GM18502 (cell line): ENCODE data around the gene DNAJC27.
"Not testable (repeated sequence)": the region's sequence is repeated elsewhere in the genome, so short reads cannot be mapped to it uniquely, and the experiment has no call there.

Source experiments
- ATAC-seq: cut with Tn5 transposase; IDR thresholded peaks from one replicate; pipeline ENCODE4 v1.9.1; 2021; ENCODE audit warnings: mild to moderate bottlenecking; ENCODE audit not compliant: unreplicated experiment, poor library complexity

Gene DNAJC27

DNA sequence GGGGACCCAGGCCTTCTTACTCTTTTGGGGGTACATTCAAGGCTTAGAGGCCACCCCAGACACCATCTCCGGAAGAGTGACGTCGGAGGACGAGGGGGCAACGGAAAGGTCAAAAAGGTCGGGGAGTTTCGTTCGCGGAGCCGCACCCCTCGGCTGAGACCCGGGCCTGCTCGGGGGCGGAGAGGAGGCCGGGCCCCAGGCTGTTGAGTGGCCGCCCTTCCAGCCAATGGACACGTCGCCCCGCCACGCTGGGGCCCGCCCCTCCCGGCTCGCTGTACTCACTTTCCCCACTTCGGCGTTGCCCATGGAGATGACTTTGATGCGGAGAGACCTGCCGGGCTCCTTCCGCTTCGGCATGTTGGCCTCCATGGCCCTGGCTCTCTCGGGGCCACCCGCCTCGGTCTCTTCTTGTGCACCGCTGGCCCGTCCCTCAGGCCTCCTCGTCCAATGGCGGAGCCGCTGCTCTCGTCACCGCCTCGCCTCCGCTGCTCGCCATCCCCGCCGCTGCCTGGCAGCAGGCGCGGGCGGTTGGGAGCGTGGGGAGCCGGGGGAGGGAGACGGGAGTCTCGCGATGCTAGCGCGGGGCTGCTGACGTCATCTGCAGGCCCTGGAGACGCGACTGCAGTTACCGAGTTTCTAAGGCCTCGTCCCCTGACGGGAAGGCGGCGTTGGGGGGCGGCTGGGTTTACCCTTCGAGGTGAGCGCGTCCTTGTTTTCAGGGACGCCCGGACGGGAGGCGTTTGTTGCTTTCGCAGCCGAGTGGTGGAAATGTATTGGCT lies at the start of gene DNAJC27:
Gene DNAJC27 (minus strand): TSS at position 420 of the 779 bp plus-strand sequence. CDS start 51 bp downstream, at position 369.
- ATAC-seq, result peak; percentile 94

- ATAC-seq, result no peak
Measured at GRCh38 chr2:25018681-25019080, 46.9 kb upstream of the DNAJC27 start.

DNA sequence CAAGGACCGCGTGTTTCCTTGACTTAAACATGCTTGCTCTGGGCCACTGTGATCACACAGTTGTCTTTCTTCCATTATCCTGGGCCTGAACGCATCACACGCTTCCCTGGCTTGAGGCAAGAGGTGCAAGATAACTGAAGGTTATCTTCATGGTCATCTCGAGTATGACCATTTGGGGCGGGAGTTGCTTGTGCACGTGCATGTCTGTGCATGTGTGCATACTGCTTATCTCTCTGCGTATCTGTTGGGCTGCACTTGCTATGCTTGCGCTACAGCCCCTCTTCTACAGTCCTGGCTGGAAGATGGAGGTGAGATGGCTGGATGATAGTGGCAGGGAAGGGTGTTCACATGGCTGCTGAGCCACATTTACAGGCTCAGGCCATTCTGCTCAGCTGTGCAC lies 42.9 kb upstream of the DNAJC27 start:
- ATAC-seq, result no peak

GRCh38 chr2:25011342-25011741 lies 39.6 kb upstream of the DNAJC27 start:
- not testable (repeated sequence) for ATAC-seq

DNA sequence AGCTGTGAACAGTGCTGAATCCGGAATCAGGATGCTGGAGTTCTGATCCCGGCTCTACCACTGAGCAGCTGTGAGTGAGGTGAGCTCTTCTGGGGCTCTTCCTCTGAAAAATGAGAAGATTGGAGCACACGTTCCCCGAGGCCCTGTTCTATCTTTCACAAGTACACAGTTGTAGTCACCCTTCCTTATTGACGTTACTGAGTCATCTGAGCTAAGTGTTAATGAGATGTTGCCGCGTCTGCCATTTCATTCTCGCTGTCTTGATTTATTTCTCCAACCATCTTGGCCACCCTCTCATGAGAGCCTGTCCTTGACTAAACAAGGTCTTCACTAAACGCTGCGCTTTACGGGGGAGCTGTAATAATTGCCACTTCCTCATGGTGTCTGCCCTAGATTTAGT lies 38.2 kb upstream of the DNAJC27 start:
- no peak for ATAC-seq

GRCh38 chr2:25002066-25002465 lies 30.3 kb upstream of the DNAJC27 start:
- ATAC-seq, result no peak

DNA sequence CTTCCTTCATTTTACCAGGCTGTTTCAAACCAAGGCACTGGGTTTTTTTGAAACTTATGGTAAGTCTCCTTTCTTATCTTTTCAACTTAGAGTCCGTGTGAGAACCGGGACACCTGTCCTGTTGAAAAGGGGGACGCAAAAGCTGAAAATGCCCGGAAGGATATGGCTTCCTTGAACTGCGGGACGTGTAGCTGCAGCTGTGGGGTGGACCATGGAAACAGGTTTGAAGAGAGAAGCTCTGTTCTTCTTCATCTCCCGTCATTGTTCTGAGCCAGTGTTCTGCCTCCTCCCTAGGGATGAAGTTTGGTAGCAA lies 29.5 kb upstream of the DNAJC27 start:
- no peak for ATAC-seq

GRCh38 chr2:25000503-25001324 lies 29.0 kb upstream of the DNAJC27 start:
- ATAC-seq, result no peak

DNA sequence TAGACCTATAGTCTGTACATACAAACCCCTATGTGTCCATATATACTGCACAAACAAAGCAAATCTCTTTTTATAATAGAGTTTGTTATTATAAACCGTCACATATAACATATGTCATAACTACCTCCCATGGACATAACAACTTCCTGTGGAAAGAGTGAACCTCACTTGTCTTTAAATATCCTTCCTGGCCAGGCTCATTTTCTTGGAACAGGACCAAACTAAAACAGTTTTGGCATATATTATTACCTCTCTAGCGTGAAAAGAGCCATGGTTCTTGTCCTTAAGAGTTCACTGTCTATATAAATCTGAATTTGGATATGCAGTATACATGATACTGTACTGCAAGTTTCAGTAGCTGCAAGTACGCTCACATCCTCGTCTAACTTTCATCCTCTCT lies 28.3 kb upstream of the DNAJC27 start:
- ATAC-seq, result no peak

GRCh38 chr2:24999097-24999496 lies 27.3 kb upstream of the DNAJC27 start:
- ATAC-seq, result not testable (repeated sequence)

GRCh38 chr2:24994146-24994724 lies 22.5 kb upstream of the DNAJC27 start:
- no peak for ATAC-seq

GRCh38 chr2:24993406-24994145 lies 21.8 kb upstream of the DNAJC27 start:
- ATAC-seq, result no peak

GRCh38 chr2:24986372-24986771 lies 14.6 kb upstream of the DNAJC27 start:
- no peak for ATAC-seq

- ATAC-seq, result no peak
Measured at GRCh38 chr2:24985511-24985910, 13.8 kb upstream of the DNAJC27 start.

- ATAC-seq, result no peak
Measured at GRCh38 chr2:24984912-24985311, 13.2 kb upstream of the DNAJC27 start.

- ATAC-seq, result no peak
Measured at GRCh38 chr2:24981411-24982136, 9.8 kb upstream of the DNAJC27 start.

DNA sequence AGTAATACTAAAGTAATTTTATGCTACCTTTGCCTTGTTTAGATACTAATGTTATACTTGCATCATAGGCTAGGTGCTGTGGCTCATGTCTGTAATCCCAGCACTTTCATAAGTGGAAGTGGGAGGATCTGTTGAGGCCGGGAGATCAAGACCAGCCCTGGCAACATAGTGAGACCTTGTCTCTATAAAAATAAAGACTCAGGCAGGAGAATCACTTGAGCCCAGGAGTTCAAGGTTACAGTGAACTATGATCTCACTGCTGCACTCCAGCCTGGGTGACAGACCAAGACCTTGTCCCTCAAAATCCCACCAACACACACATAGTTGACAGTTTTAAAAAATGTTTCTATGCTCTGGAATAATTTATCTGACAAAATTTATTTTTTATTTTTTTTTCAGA lies 6.9 kb upstream of the DNAJC27 start:
- ATAC-seq, result no peak

DNA sequence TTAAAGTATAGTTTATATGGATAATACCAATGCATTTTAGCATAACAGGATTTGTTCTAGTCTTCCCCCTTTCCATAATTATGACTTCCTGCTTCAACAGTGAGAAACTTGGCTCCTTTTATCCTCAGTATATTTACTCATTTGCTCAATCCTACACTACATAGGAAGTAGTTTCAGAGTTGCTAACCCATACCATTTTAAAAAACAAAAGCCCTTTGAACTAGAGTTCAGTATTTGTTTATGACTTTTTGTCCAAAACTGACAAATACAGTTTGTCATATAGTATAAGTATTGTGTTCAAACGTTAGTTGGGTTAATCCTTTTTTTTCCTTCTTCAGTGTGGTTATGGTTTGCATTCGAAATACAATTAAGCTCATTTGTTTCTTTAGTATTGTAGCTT lies 5.9 kb upstream of the DNAJC27 start:
- ATAC-seq, result no peak

DNA sequence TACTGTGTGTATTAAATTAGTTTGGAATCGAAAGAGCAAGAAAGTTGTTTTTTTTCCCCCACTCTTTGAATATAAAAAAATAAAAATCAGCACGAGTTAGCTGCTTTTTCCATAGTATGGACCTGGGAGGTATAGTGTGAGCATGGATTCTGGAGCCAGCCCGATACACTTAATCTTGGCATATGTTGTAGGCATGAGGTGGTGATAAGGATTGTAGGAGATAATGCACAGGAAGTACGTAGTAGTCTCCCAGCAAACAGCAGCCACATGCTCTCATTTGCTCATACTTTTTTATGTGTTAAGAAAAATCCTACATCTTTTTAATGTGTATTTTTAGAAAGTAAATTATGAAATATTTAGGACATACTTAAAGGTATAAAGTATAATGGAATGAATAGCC lies 2.1 kb upstream of the DNAJC27 start:
- no peak for ATAC-seq

DNA sequence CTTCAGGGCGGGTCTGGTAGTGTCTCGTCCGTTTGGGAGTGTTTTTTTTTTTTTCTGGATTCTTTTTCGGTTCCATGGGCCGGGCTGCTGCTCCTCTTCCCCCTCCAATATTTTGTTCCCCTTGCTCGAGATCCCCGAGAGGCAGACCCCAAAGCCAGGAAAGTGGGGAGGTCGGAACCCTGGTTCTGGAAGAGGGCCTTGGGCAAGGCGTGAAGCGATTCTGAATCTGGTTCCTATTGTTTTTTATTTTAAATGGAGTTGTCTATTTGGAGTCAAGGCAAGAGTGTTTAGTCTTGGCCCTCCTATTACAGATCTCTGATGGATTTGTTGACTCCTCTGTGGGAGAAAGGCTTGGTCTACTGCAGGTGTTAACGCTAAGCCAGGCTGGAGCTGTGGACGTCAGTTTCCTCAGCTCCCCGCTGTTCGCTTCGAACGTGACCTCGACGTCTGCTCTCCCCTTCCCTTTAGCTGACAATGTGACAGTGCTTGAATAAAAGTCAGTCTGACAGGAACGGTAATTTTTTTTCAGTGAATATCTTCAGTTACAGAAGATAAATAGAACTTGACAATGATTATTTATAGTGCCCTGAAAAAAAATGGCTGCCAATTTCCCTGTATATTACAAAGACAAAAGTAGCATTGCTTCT lies 683 bp upstream of the DNAJC27 start:
- no peak for ATAC-seq
